GM19193 (cell line): ENCODE data around the gene GPS1.

ENCODE experiments used
- POLR2A ChIP-seq: IDR thresholded peaks from 4 replicates; pipeline ENCODE4 v1.6.1; 2011; ENCODE audit not compliant: insufficient read depth, insufficient read length; ENCODE audit errors: extremely low read depth

GPS1 gene

GRCh38 chr17:82042649-82043048 lies 9.0 kb upstream of the GPS1 start:
- TF ChIP-seq POLR2A = no peak

GRCh38 chr17:82043507-82043906 lies 8.2 kb upstream of the GPS1 start:
- TF ChIP-seq POLR2A = no peak

GRCh38 chr17:82045936-82046484 lies 5.7 kb upstream of the GPS1 start:
- TF ChIP-seq POLR2A = no peak

GRCh38 chr17:82046903-82047302 lies 4.8 kb upstream of the GPS1 start:
- TF ChIP-seq POLR2A = no peak

GRCh38 chr17:82047379-82047778 lies 4.3 kb upstream of the GPS1 start:
- no peak for TF ChIP-seq POLR2A

GRCh38 chr17:82047914-82048570 lies 3.7 kb upstream of the GPS1 start:
- no peak for TF ChIP-seq POLR2A

GRCh38 chr17:82048571-82048971 lies 3.1 kb upstream of the GPS1 start:
- no peak for TF ChIP-seq POLR2A

GRCh38 chr17:82049106-82049505 lies 2.6 kb upstream of the GPS1 start:
- TF ChIP-seq POLR2A = no peak

GRCh38 chr17:82049521-82049971 lies 2.2 kb upstream of the GPS1 start:
- TF ChIP-seq POLR2A = no peak

- no peak for TF ChIP-seq POLR2A
Measured at GRCh38 chr17:82050152-82050760, 1.4 kb upstream of the GPS1 start.

- TF ChIP-seq POLR2A = no peak
Measured at GRCh38 chr17:82050761-82051641, 697 bp upstream of the GPS1 start.

GRCh38 chr17:82052638-82053059 lies 951 bp downstream of the GPS1 start:
- no peak for TF ChIP-seq POLR2A

GRCh38 chr17:82053130-82053529 lies 1.4 kb downstream of the GPS1 start:
- no peak for TF ChIP-seq POLR2A

GRCh38 chr17:82053556-82054263 lies 2.0 kb downstream of the GPS1 start:
- TF ChIP-seq POLR2A = no peak
